Body of pancreas (tissue), 4 donors: ENCODE data around the gene CENPK. TPM values are rescaled to one million over a fixed set of nuclear protein-coding genes. Genes with fewer than 3 reads are reported as not detected.

ENCODE experiments used
- ATAC-seq: fragments of 150-250 bp; one replicate; pipeline ENCODE4 v1.9.1; 2016
- DNase-seq, 4 donors: peaks; one replicate each; pipeline ENCODE4 v3.0.0-alpha.2; 2019
- H3K27ac ChIP-seq, 4 donors: fragments of 200-600 bp; sonication (generic); 1 replicate in 3 of 4; 2 replicates in 1 of 4; pipeline versions ENCODE4 v1.5.1 to v1.6.1; 2016 to 2019; ENCODE audit warnings: mild to moderate bottlenecking in 1 of 4, mixed read lengths in 1 of 4, moderate library complexity in 1 of 4
- H3K27me3 ChIP-seq, 2 donors: fragments of 200-600 bp; sonication (generic); one replicate each; pipeline ENCODE4 v1.6.0; 2016; ENCODE audit warnings: mild to moderate bottlenecking in 1 of 2
- H3K36me3 ChIP-seq, 2 donors: fragments of 200-600 bp; sonication (generic); replicated peaks in 1 of 2; 2 replicates each; pipeline ENCODE4 v1.5.1; 2016; ENCODE audit warnings: low read depth in 2 of 2; ENCODE audit not compliant: insufficient read depth in 1 of 2
- H3K4me1 ChIP-seq: fragments of 200-600 bp; sonication (generic); one replicate; pipeline ENCODE4 v1.6.0; 2016
- H3K4me3 ChIP-seq, 2 donors: fragments of 200-600 bp; sonication (generic); 1 replicate in 1 of 2; 2 replicates in 1 of 2; pipeline ENCODE4 v1.5.1; 2016 to 2019
- H3K9me3 ChIP-seq, 3 donors: fragments of 200-600 bp; sonication (generic); 1 replicate in 2 of 3; 2 replicates in 1 of 3; pipeline ENCODE4 v1.5.1; 2016
- POLR2A ChIP-seq, 3 donors: fragments of 450-650 bp; IDR thresholded peaks; one replicate each; pipeline ENCODE4 v1.6.1; 2016; ENCODE audit warnings: antibody characterized with exemption in 3 of 3, mild to moderate bottlenecking in 2 of 3
- WGBS, 2 donors: methylation state at CpG; one replicate each; pipeline ENCODE4 v1.1.5; 2017; 5-methylcytosine and 5-hydroxymethylcytosine counted together
- intact Hi-C: fragments of 100-400 bp; cut with DNase I; formaldehyde crosslinking; loops from one replicate; pipeline ENCODE4 v1.15.1; 2023
- total RNA-seq, 2 donors: library from RNA; depleted of rRNA; stranded (reverse); fragments of >200 nt; gene quantifications; one replicate each; pipeline ENCODE4 v1.1.0, GENCODE V29; 2016
- TF ChIP-seq, protein P1 (sequence below), 7 experiments: fragments of 450-650 bp in 4 of 7; fragments of 200-600 bp in 3 of 7; sonication (generic) in 3 of 7; IDR thresholded peaks; one replicate each; pipeline ENCODE4 v1.5.1; 2016 to 2019; ENCODE audit warnings: antibody characterized with exemption in 7 of 7

CENPK gene
- total RNA-seq, 2 donors from 2014 or later = 1.3 TPM; not detected in 1

DNA sequence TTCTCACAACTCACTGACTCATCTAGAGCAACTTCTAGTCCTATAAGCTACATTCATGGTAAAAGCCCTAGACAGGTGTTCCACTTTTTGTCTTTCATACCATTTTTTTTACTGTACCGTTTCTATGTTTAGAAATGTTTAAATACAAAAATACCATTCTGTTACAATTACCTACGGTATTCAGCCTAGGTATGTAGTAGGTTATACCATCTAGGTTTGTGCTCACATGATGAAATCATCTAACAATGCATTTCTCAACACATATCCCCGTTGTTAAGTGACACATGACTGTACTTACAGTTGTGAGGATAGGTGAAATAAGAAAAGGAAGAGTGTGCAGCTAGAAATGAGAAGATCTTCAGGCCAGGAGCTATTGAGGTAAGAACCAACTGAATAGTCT is 6.2 kb downstream of the CENPK start:
- no peaks in the 10 kb centered on the region for H3K4me1 ChIP-seq
- no peak overlapping the region for H3K4me3 ChIP-seq
- no peaks in the 10 kb centered on the region for H3K27me3 ChIP-seq
- no peak overlapping the region for H3K27ac ChIP-seq
- ATAC-seq (no peak), DNase-seq (no peak)
- intact Hi-C loops = no loop called here
- H3K36me3 ChIP-seq = no peaks in the 10 kb centered on the region
- WGBS, 2 donors = 83 to 87% methylated on average over 3 of the region's 3 CpGs
- H3K9me3 ChIP-seq = no peaks in the 10 kb centered on the region
- TF ChIP-seq, protein P1, sequence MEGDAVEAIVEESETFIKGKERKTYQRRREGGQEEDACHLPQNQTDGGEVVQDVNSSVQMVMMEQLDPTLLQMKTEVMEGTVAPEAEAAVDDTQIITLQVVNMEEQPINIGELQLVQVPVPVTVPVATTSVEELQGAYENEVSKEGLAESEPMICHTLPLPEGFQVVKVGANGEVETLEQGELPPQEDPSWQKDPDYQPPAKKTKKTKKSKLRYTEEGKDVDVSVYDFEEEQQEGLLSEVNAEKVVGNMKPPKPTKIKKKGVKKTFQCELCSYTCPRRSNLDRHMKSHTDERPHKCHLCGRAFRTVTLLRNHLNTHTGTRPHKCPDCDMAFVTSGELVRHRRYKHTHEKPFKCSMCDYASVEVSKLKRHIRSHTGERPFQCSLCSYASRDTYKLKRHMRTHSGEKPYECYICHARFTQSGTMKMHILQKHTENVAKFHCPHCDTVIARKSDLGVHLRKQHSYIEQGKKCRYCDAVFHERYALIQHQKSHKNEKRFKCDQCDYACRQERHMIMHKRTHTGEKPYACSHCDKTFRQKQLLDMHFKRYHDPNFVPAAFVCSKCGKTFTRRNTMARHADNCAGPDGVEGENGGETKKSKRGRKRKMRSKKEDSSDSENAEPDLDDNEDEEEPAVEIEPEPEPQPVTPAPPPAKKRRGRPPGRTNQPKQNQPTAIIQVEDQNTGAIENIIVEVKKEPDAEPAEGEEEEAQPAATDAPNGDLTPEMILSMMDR (IDR thresholded peaks at IDR 0.05) = no peak
- TF ChIP-seq POLR2A (IDR thresholded peaks at IDR 0.05) = no peak

DNA sequence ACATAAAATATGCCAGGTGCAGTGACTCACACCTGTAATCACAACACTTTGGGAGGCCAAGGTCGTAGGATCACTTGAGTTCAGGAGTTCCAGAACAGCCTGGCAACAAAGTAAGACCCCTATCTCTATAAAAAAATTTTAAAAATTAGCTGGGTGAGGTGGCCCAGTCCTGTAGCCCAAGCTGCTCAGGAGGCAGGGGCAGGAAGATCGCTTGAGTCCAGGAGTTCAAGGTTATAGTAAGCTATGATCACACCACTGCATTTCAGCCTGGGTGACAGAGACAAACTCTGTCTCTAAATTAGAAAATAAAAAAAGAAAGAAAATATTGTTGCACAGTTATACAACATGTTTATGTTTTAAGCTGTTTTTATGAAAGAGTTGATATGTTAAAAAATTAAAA is 6.8 kb downstream of the CENPK start:
- Histone ChIP-seq H3K9me3 (no peaks in the 10 kb centered on the region), H3K36me3 (no peaks in the 10 kb centered on the region), H3K27ac (no peak overlapping the region), H3K4me3 (no peak overlapping the region), H3K27me3 (no peaks in the 10 kb centered on the region), H3K4me1 (no peaks in the 10 kb centered on the region)
- intact Hi-C loops = no loop called here
- no peak for TF ChIP-seq POLR2A (IDR thresholded peaks at IDR 0.05)
- TF ChIP-seq, protein P1 (IDR thresholded peaks at IDR 0.05) = no peak
- 54 to 65% methylated on average over 2 of the region's 2 CpGs for WGBS, 2 donors
- ATAC-seq (no peak), DNase-seq (no peak)

DNA sequence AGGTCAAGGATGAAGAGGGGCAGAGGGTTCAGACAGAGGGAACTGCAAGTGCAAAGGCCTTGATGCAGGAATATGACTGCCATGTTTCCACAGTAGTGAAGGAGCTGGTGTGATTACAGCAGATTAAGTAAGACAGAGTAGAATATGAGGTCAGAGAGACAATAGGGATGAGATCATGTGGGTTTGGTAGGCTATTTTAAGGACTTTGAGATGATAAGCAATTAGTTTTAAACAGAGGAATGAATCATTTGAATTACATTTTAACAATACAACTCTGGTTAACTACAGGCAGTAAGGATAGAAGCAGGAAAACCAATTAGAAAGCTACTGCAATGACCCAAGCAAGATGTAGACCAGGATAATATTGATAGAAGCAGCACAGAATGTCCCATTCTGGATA is 7.7 kb downstream of the CENPK start:
- H3K4me1 ChIP-seq = no peaks in the 10 kb centered on the region
- H3K36me3 ChIP-seq = no peaks in the 10 kb centered on the region
- DNase-seq = no peak
- no peak for ATAC-seq
- no peak for TF ChIP-seq POLR2A (IDR thresholded peaks at IDR 0.05)
- TF ChIP-seq, protein P1 (IDR thresholded peaks at IDR 0.05) = no peak
- no peaks in the 10 kb centered on the region for H3K27me3 ChIP-seq
- H3K9me3 ChIP-seq = no peaks in the 10 kb centered on the region
- H3K4me3 ChIP-seq = no peak overlapping the region
- no peak overlapping the region for H3K27ac ChIP-seq
- intact Hi-C loops = no loop called here

DNA sequence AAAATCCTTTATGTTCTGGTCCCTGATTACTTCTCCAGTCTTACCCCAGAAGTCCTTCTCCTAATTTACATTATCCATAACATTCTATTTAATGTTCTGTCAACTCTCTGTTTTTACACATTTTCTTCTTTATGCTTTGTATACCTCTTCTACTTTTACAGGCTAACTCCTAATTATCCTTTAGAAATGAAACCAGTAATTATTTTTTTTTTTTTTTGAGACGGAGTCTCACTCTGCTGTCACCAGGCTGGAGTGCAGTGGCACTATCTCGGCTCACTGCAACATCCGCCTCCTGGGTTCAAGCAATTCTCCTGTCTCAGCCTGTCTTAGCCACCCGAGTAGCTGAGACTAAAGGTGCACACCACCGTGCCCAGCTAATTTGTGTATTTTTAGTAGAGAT is 9.0 kb downstream of the CENPK start:
- ATAC-seq = no peak
- H3K27ac ChIP-seq = no peak overlapping the region
- H3K36me3 ChIP-seq = no peaks in the 10 kb centered on the region
- no peaks in the 10 kb centered on the region for H3K9me3 ChIP-seq
- intact Hi-C loops = no loop called here
- TF ChIP-seq, protein P1 (IDR thresholded peaks at IDR 0.05) = no peak
- TF ChIP-seq POLR2A (IDR thresholded peaks at IDR 0.05) = no peak
- no peaks in the 10 kb centered on the region for H3K4me1 ChIP-seq
- 74 to 80% methylated on average over 5 of the region's 5 CpGs for WGBS, 2 donors
- no peak overlapping the region for H3K4me3 ChIP-seq
- no peaks in the 10 kb centered on the region for H3K27me3 ChIP-seq
- no peak for DNase-seq

DNA sequence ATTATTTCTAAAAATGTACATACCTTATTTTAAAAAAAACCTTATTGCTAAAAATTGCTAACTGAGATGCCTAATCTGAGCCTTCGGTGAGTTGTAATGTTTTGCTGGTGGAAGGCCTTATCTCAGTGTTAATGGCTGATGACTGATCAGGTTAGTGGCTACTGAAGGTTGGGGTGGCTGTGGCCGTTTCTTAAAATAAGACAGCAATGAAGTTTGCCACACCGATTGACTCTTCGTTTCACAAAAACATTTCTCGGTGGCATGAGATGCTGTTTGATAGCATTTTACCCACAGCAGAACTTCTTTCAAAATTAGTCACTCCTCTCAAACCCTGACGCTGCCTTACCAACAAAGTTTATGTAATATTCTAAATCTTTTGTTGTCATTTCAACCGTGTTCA is 14.7 kb downstream of the CENPK start:
- no peaks in the 10 kb centered on the region for H3K4me1 ChIP-seq
- H3K27ac ChIP-seq = no peak overlapping the region
- intact Hi-C loops = no loop called here
- H3K4me3 ChIP-seq = no peak overlapping the region
- ATAC-seq (no peak), DNase-seq (no peak)
- no peak for TF ChIP-seq POLR2A (IDR thresholded peaks at IDR 0.05)
- TF ChIP-seq, protein P1 (IDR thresholded peaks at IDR 0.05) = no peak
- H3K9me3 ChIP-seq = no peaks in the 10 kb centered on the region
- H3K36me3 ChIP-seq = no peaks in the 10 kb centered on the region
- no peaks in the 10 kb centered on the region for H3K27me3 ChIP-seq
- 87 to 91% methylated on average over 7 of the region's 7 CpGs for WGBS, 2 donors
